ENCODE results near the gene SEPTIN12.

SEPTIN12 gene

GRCh38 chr16:4830408-4830807 is 42.3 kb upstream of the SEPTIN12 start:
- ChIA-PET POLR2A (interaction anchor here (0.5 kb wide), 1 partner anchor 11 kb away, joined by 4 read pairs; no protein-coding TSS in a partner anchor), CTCF (interaction anchor here (0.8 kb wide), 1 partner anchor 22 kb away, joined by 3 read pairs; no protein-coding TSS in a partner anchor)
- no peak for TF ChIP-seq CTCF (IDR thresholded peaks at IDR 0.05; ENCODE audit: control extremely low read depth, extremely low read depth, low read depth, missing control alignments)
- no peak for DNase-seq (ENCODE audit: extremely low spot score)

GRCh38 chr16:4828567-4829321 is 40.6 kb upstream of the SEPTIN12 start:
- CTCF ChIA-PET, result no interaction called here
- DNase-seq (ENCODE audit: extremely low spot score), result no peak

GRCh38 chr16:4826980-4827379 is 38.8 kb upstream of the SEPTIN12 start:
- no peak for TF ChIP-seq CTCF (IDR thresholded peaks at IDR 0.05; ENCODE audit: control extremely low read depth, extremely low read depth, low read depth, missing control alignments)
- ChIA-PET CTCF (interaction anchor here (2.3 kb wide), 1 partner anchor 16 kb away, joined by 8 read pairs; no protein-coding TSS in a partner anchor), POLR2A (no interaction called here)
- DNase-seq (ENCODE audit: extremely low spot score), result no peak

More at GRCh38 chr16:4828567-4829321, 40.6 kb upstream of the SEPTIN12 start:
- POLR2A ChIA-PET, result no interaction called here
- TF ChIP-seq CTCF (IDR thresholded peaks at IDR 0.05; ENCODE audit: control extremely low read depth, extremely low read depth, low read depth, missing control alignments), result no peak

- TF ChIP-seq CTCF (IDR thresholded peaks at IDR 0.05; ENCODE audit: control extremely low read depth, extremely low read depth, low read depth, missing control alignments), result no peak
- no peak for DNase-seq (ENCODE audit: extremely low spot score)
- CTCF ChIA-PET, result interaction anchor here (1.8 to 2.3 kb wide), 2 partner anchors 13 to 16 kb away, joined by 5 to 8 read pairs; no protein-coding TSS in a partner anchor
- POLR2A ChIA-PET, result no interaction called here
Observed at GRCh38 chr16:4826526-4826925, 38.4 kb upstream of the SEPTIN12 start.

- no peak for DNase-seq (ENCODE audit: extremely low spot score)
- ChIA-PET CTCF (interaction anchor here (1.3 to 2.3 kb wide), 4 partner anchors 8 to 18 kb away, joined by 3 to 8 read pairs (median 4); no protein-coding TSS in a partner anchor), POLR2A (no interaction called here)
- no peak for TF ChIP-seq CTCF (IDR thresholded peaks at IDR 0.05; ENCODE audit: control extremely low read depth, extremely low read depth, low read depth, missing control alignments)
Observed at GRCh38 chr16:4825196-4825595, 37.1 kb upstream of the SEPTIN12 start.

- ChIA-PET POLR2A (no interaction called here), CTCF (interaction anchor here (1.7 kb wide), 2 partner anchors 10 to 13 kb away, joined by 3 to 4 read pairs; no protein-coding TSS in a partner anchor)
- no peak for TF ChIP-seq CTCF (IDR thresholded peaks at IDR 0.05; ENCODE audit: control extremely low read depth, extremely low read depth, low read depth, missing control alignments)
- no peak for DNase-seq (ENCODE audit: extremely low spot score)
Observed at GRCh38 chr16:4820652-4821051, 32.5 kb upstream of the SEPTIN12 start.

Measured in GM10248 (cell line).